Measurements from ENCODE around the gene TSPEAR. TPM values are rescaled to one million over a fixed set of nuclear protein-coding genes. Genes with fewer than 3 reads are reported as not detected.

Gene TSPEAR
- total and polyA plus RNA-seq, 2 donors (not counting 1 experiment from before 2014, with no cell fraction given): not detected

- no peak overlapping the region for H2AFZ ChIP-seq (ENCODE audit: low read length)
- TF ChIP-seq EZH2 (IDR thresholded peaks at IDR 0.05; ENCODE audit: low read length, missing control alignments) (no peak), CTCF (conservative IDR thresholded peaks at IDR 0.05 in 1 of 2, IDR thresholded peaks at IDR 0.05 in 1 of 2; ENCODE audit: low read depth in 1 of 2, low read length in 2 of 2) (no peak)
Observed at GRCh38 chr21:44658913-44659595, 52.3 kb downstream of the TSPEAR start.

GRCh38 chr21:44658541-44658910, 52.8 kb downstream of the TSPEAR start:
- Histone ChIP-seq H3K27ac (ENCODE audit: insufficient read depth, low read length) (no peak overlapping the region), H3K4me1 (ENCODE audit: control insufficient read depth, extremely low read depth, insufficient read depth, low read length) (no peaks in the 10 kb centered on the region), H3K27me3 (ENCODE audit: control insufficient read depth, insufficient read depth, low read length) (no peaks in the 10 kb centered on the region), H3K9ac (ENCODE audit: insufficient read depth, low read length) (no peak overlapping the region), H4K20me1 (ENCODE audit: control insufficient read depth, extremely low read depth, insufficient read depth, low read length) (no peaks in the 10 kb centered on the region), H3K9me3 (ENCODE audit: control insufficient read depth, insufficient read depth, low read depth, low read length) (no peaks in the 10 kb centered on the region), H3K4me2 (ENCODE audit: extremely low read depth, insufficient read depth, low read length) (no peak overlapping the region), H2AFZ (ENCODE audit: low read length) (no peak overlapping the region), H3K4me3 (replicated peaks in 1 of 4; ENCODE audit: control extremely low read depth in 1 of 4, insufficient read depth in 1 of 4, low read depth in 3 of 4, low read length in 4 of 4) (no peak overlapping the region), H3K79me2 (ENCODE audit: control insufficient read depth, insufficient read depth, low read length) (no peaks in the 10 kb centered on the region), H3K36me3 (ENCODE audit: control insufficient read depth, insufficient read depth, low read length) (no peaks in the 10 kb centered on the region)
- no peak for DNase-seq (ENCODE audit: low read depth in 2 of 2)
- no peak for TF ChIP-seq EZH2 (IDR thresholded peaks at IDR 0.05; ENCODE audit: low read length, missing control alignments)
- no peak for TF ChIP-seq CTCF (conservative IDR thresholded peaks at IDR 0.05 in 1 of 2, IDR thresholded peaks at IDR 0.05 in 1 of 2; ENCODE audit: low read depth in 1 of 2, low read length in 2 of 2)

More at GRCh38 chr21:44658913-44659595, 52.3 kb downstream of the TSPEAR start:
- Histone ChIP-seq H3K79me2 (ENCODE audit: control insufficient read depth, insufficient read depth, low read length) (no peaks in the 10 kb centered on the region), H3K4me2 (ENCODE audit: extremely low read depth, insufficient read depth, low read length) (no peak overlapping the region), H4K20me1 (ENCODE audit: control insufficient read depth, extremely low read depth, insufficient read depth, low read length) (no peaks in the 10 kb centered on the region), H3K9me3 (ENCODE audit: control insufficient read depth, insufficient read depth, low read depth, low read length) (no peaks in the 10 kb centered on the region), H3K4me1 (ENCODE audit: control insufficient read depth, extremely low read depth, insufficient read depth, low read length) (no peaks in the 10 kb centered on the region), H3K4me3 (replicated peaks in 1 of 4; ENCODE audit: control extremely low read depth in 1 of 4, insufficient read depth in 1 of 4, low read depth in 3 of 4, low read length in 4 of 4) (no peak overlapping the region), H3K9ac (ENCODE audit: insufficient read depth, low read length) (no peak overlapping the region), H3K27ac (ENCODE audit: insufficient read depth, low read length) (no peak overlapping the region), H3K36me3 (ENCODE audit: control insufficient read depth, insufficient read depth, low read length) (no peaks in the 10 kb centered on the region), H3K27me3 (ENCODE audit: control insufficient read depth, insufficient read depth, low read length) (no peaks in the 10 kb centered on the region)
- no peak for DNase-seq (ENCODE audit: low read depth in 2 of 2)

GRCh38 chr21:44657635-44658540, 53.5 kb downstream of the TSPEAR start, which contains the start of gene KRTAP12-3:
Gene KRTAP12-3, plus strand, starts transcription at chr21:44657932. Its CDS starts 48 bp downstream, at chr21:44657980.
- Histone ChIP-seq H3K4me2 (ENCODE audit: extremely low read depth, insufficient read depth, low read length) (no peak within 1 kb of the TSS), H3K9me3 (ENCODE audit: control insufficient read depth, insufficient read depth, low read depth, low read length) (no peaks in the 10 kb centered on the region), H3K4me1 (ENCODE audit: control insufficient read depth, extremely low read depth, insufficient read depth, low read length) (no peaks in the 10 kb centered on the region), H3K36me3 (ENCODE audit: control insufficient read depth, insufficient read depth, low read length) (no peaks in the 10 kb centered on the region), H4K20me1 (ENCODE audit: control insufficient read depth, extremely low read depth, insufficient read depth, low read length) (no peaks in the 10 kb centered on the region), H3K27ac (ENCODE audit: insufficient read depth, low read length) (no peak within 1 kb of the TSS), H3K9ac (ENCODE audit: insufficient read depth, low read length) (no peak within 1 kb of the TSS), H3K27me3 (ENCODE audit: control insufficient read depth, insufficient read depth, low read length) (no peaks in the 10 kb centered on the region), H3K79me2 (ENCODE audit: control insufficient read depth, insufficient read depth, low read length) (no peaks in the 10 kb centered on the region), H3K4me3 (replicated peaks in 1 of 4; ENCODE audit: control extremely low read depth in 1 of 4, insufficient read depth in 1 of 4, low read depth in 3 of 4, low read length in 4 of 4) (no peak within 1 kb of the TSS), H2AFZ (ENCODE audit: low read length) (no peak within 1 kb of the TSS)
- TF ChIP-seq EZH2 (IDR thresholded peaks at IDR 0.05; ENCODE audit: low read length, missing control alignments) (no peak), CTCF (conservative IDR thresholded peaks at IDR 0.05 in 1 of 2, IDR thresholded peaks at IDR 0.05 in 1 of 2; ENCODE audit: low read depth in 1 of 2, low read length in 2 of 2) (no peak)
- no peak for DNase-seq (ENCODE audit: low read depth in 2 of 2)

Measured in fibroblast of lung (primary cell).